K562 (cell line): ENCODE measurements around the gene FAM107B. TPM values are rescaled to one million over a fixed set of nuclear protein-coding genes. Genes with fewer than 3 reads are reported as not detected.

Experiments
- ATAC-seq: fragments of 200-7000 bp; cut with Tn5 transposase; 3 replicates; pipeline ENCODE4 v1.9.1; 2020; ENCODE audit warnings: moderate library complexity
- BruUV-seq: library from RNA; stranded (reverse); fragments of 400-500 nt; replicated peaks from 2 replicates; lab custom pipeline; 2021; lab: Mats Ljungman, UMichigan
- CTCF ChIA-PET: fragments of 300-600 bp; formaldehyde crosslinking; extraction: SDS; loops from one replicate; lab custom pipeline; 2021; ENCODE audit warnings: low intra/inter-chr PET ratio; lab: Yijun Ruan, JAX
- POLR2A ChIA-PET: fragments of 300-600, 350-650 bp; sonication (Branson Sonifier 250); formaldehyde crosslinking; extraction: SDS; loops from one replicate; lab custom pipeline; 2021; ENCODE audit warnings: antibody characterized with exemption, inconsistent platforms; lab: Yijun Ruan, JAX
- DNase-seq, 4 experiments: peaks; one replicate each; pipeline versions ENCODE4 v3.0.0 to v3.0.0-alpha.2; 2011 to 2018; ENCODE audit warnings: low spot score in 3 of 4, mixed read lengths in 3 of 4; ENCODE audit errors: extremely low read depth in 1 of 4
- FAIRE-seq: peaks from 2 replicates; lab custom pipeline; 2011; peaks lifted over from hg19 to GRCh38; lab: Jason Lieb, UNC
- H2AFZ ChIP-seq: 2 replicates; pipeline ENCODE4 v1.6.0; 2011; ENCODE audit warnings: low read depth, low read length, control low read depth, inconsistent platforms
- H3K27ac ChIP-seq: fragments of 200-600 bp; 3 replicates; pipeline ENCODE4 v1.8.0; 2011; ENCODE audit warnings: low read depth, mild to moderate bottlenecking, control low read depth, inconsistent platforms, low read length, moderate library complexity, mixed read lengths; ENCODE audit errors: extremely low read depth
- H3K27me3 ChIP-seq, 2 experiments: fragments of 300-600 bp in 1 of 2; 2 replicates in 1 of 2; 3 replicates in 1 of 2; pipeline versions ENCODE4 v1.6.0 to v1.8.0; 2011; ENCODE audit warnings: inconsistent platforms in 2 of 2, low read length in 2 of 2, mild to moderate bottlenecking in 1 of 2, mixed read lengths in 1 of 2, moderate library complexity in 1 of 2; ENCODE audit not compliant: control insufficient read depth in 2 of 2, insufficient read depth in 2 of 2
- H3K36me3 ChIP-seq: fragments of 300-600 bp; 3 replicates; pipeline ENCODE4 v1.8.0; 2011; ENCODE audit warnings: mild to moderate bottlenecking, low read length, inconsistent platforms; ENCODE audit not compliant: control insufficient read depth, insufficient read depth
- H3K4me1 ChIP-seq, 2 experiments: fragments of 200-600 bp in 1 of 2; replicated peaks in 1 of 2; 2 replicates in 1 of 2; 3 replicates in 1 of 2; pipeline versions ENCODE4 v1.5.1 to v1.8.0; 2011; ENCODE audit warnings: inconsistent platforms in 2 of 2, low read length in 2 of 2, mild to moderate bottlenecking in 1 of 2, mixed read lengths in 1 of 2, moderate library complexity in 1 of 2; ENCODE audit not compliant: control insufficient read depth in 2 of 2, insufficient read depth in 2 of 2
- H3K4me2 ChIP-seq: 2 replicates; pipeline ENCODE4 v1.6.1; 2011; ENCODE audit warnings: low read length, control low read depth, inconsistent platforms, mixed read lengths; ENCODE audit not compliant: insufficient read depth
- H3K4me3 ChIP-seq: fragments of 200-600 bp; sonication (generic), shearing (Covaris generic); 2 replicates; pipeline ENCODE4 v1.5.1; 2016; ENCODE audit warnings: control low read depth, inconsistent platforms
- H3K79me2 ChIP-seq: fragments of 200-600 bp; 3 replicates; pipeline ENCODE4 v1.8.0; 2011; ENCODE audit warnings: low read length, inconsistent platforms; ENCODE audit not compliant: control insufficient read depth, insufficient read depth
- H3K9ac ChIP-seq, 2 experiments: 2 replicates each; pipeline versions ENCODE4 v1.6.0 to v1.6.1; 2011; ENCODE audit warnings: low read depth in 2 of 2, low read length in 2 of 2, control low read depth in 1 of 2, inconsistent platforms in 1 of 2, mild to moderate bottlenecking in 1 of 2, mixed read lengths in 1 of 2; ENCODE audit not compliant: insufficient read depth in 1 of 2
- H3K9me1 ChIP-seq: one replicate; pipeline ENCODE4 v1.6.0; 2011; ENCODE audit warnings: inconsistent platforms, mild to moderate bottlenecking, low read length, moderate library complexity; ENCODE audit not compliant: control insufficient read depth, insufficient read depth
- H3K9me3 ChIP-seq: replicated peaks from 2 replicates; pipeline ENCODE4 v1.5.1; 2011; ENCODE audit warnings: low read depth, low read length, inconsistent platforms; ENCODE audit not compliant: control insufficient read depth, insufficient read depth
- H4K20me1 ChIP-seq: replicated peaks from 2 replicates; pipeline ENCODE4 v1.6.1; 2011; ENCODE audit warnings: low read length, inconsistent platforms, mixed read lengths; ENCODE audit not compliant: control insufficient read depth, insufficient read depth
- ARID3A ChIP-seq: IDR thresholded peaks from 2 replicates; pipeline ENCODE4 v1.6.1; 2012; ENCODE audit warnings: low read depth, low read length, improper control_type of control experiment, borderline replicate concordance
- E2F5 ChIP-seq: sonication (generic); formaldehyde crosslinking; IDR thresholded peaks from 2 replicates; pipeline ENCODE4 v1.8.0; 2022; ENCODE audit warnings: mild to moderate bottlenecking, missing genetic modification reagents
- FIP1L1 ChIP-seq: fragments of 200-400 bp; formaldehyde crosslinking; IDR thresholded peaks from 2 replicates; pipeline ENCODE4 v1.6.1; 2018; ENCODE audit warnings: mild to moderate bottlenecking, low read depth, low read length; ENCODE audit not compliant: poor library complexity, severe bottlenecking
- HLTF ChIP-seq: fragments of 450-650 bp; IDR thresholded peaks from 2 replicates; pipeline ENCODE4 v1.6.1; 2016
- HNRNPL ChIP-seq: fragments of 200-400 bp; formaldehyde crosslinking; IDR thresholded peaks from 2 replicates; pipeline ENCODE4 v1.6.1; 2017; ENCODE audit warnings: low read depth, mild to moderate bottlenecking, low read length
- NELFE ChIP-seq: IDR thresholded peaks from 2 replicates; pipeline ENCODE4 v1.6.1; 2011; ENCODE audit warnings: mild to moderate bottlenecking; ENCODE audit not compliant: insufficient read depth, insufficient read length
- NFIC ChIP-seq: fragments of 450-650 bp; IDR thresholded peaks from 2 replicates; pipeline ENCODE4 v1.6.1; 2017; ENCODE audit warnings: mild to moderate bottlenecking, inconsistent platforms
- POU5F1 ChIP-seq: fragments of 150-350 bp; IDR thresholded peaks from 2 replicates; pipeline ENCODE4 v1.6.1; 2014; ENCODE audit warnings: borderline replicate concordance, low read length, low read depth, mild to moderate bottlenecking; ENCODE audit not compliant: partially characterized antibody
- SREBF2 ChIP-seq: sonication (generic); formaldehyde crosslinking; IDR thresholded peaks from 2 replicates; pipeline ENCODE4 v1.4.0; 2020; ENCODE audit warnings: mild to moderate bottlenecking, missing genetic modification reagents
- SRSF9 ChIP-seq: fragments of 200-400 bp; formaldehyde crosslinking; IDR thresholded peaks from 2 replicates; pipeline ENCODE4 v1.6.1; 2017; ENCODE audit warnings: low read depth, low read length, borderline replicate concordance
- ZNF280B ChIP-seq: fragments of 250-450 bp; sonication (Bioruptor Pico); IDR thresholded peaks from 2 replicates; pipeline ENCODE4 v1.5.1; 2021; ENCODE audit warnings: mild to moderate bottlenecking
- ZNF384 ChIP-seq: IDR thresholded peaks from 2 replicates; pipeline ENCODE4 v1.6.1; 2012; ENCODE audit warnings: low read depth, low read length, improper control_type of control experiment
- ZNF766 ChIP-seq: fragments of 200-800 bp; sonication (Bioruptor generic); conservative IDR thresholded peaks from 2 replicates; pipeline ENCODE4 v1.6.1; 2016; ENCODE audit warnings: missing genetic modification characterization, missing compliant biosample characterization
- WGBS: fragments of 100-300 bp; shearing (Covaris generic); methylation state at CpG from one replicate; pipeline ENCODE4 v1.1.6; 2016; ENCODE audit warnings: low coverage, mixed read lengths; ENCODE audit not compliant: insufficient coverage; ENCODE audit errors: missing lambda C conversion rate; 5-methylcytosine and 5-hydroxymethylcytosine counted together
- in situ Hi-C: fragments of 300-500 bp; cut with MboI; formaldehyde crosslinking; loops from 4 replicates; pipeline ENCODE4 v1.15.0; 2018; ENCODE audit warnings: inconsistent platforms, mixed read lengths
- intact Hi-C: fragments of 100-400 bp; cut with micrococcal nuclease; formaldehyde crosslinking; loops from 2 replicates; pipeline ENCODE4 v1.14.2; 2022
- polyA plus RNA-seq, 8 experiments: library from polyadenylated mRNA; depleted of rRNA in 4 of 8; stranded (reverse) in 5 of 8; unstranded in 3 of 8; fragments of >200 nt; fragmentation: Nextera tagmentation in 2 of 8; fragmentation: Illumina TruSeq in 1 of 8; extraction: Ambion mirVana in 2 of 8; extraction: Trizol in 1 of 8; gene quantifications; 2 replicates each; pipeline versions ENCODE4 v1.2.1 to v1.2.3, GENCODE V29; 2011 to 2014; ENCODE audit warnings: inconsistent platforms in 1 of 8, missing spikeins in 1 of 8
- total RNA-seq, 7 experiments: library from RNA; depleted of rRNA in 6 of 7; stranded (reverse); fragments of >200 nt in 6 of 7; fragmentation: Illumina TruSeq in 2 of 7; extraction: Trizol in 2 of 7; gene quantifications; 2 replicates each; pipeline versions ENCODE4 v1.2.1 to v1.2.3, GENCODE V29; 2011 to 2021; ENCODE audit warnings: low replicate concordance in 1 of 7

The FAM107B gene
- total and polyA plus RNA-seq, 9 of the 15 experiments (the other 6 are each of a cell fraction or from before 2014, with no cell fraction given), result 0.40 to 2.8 (median 1.4) TPM

- intact Hi-C loops, result no loop called here
- no peaks in the 10 kb centered on the region for H3K79me2 ChIP-seq
- H3K9ac ChIP-seq, result no peak overlapping the region
These were observed 254.9 kb downstream of the FAM107B start for GRCh38 chr10:14519785-14520184.

GRCh38 chr10:14518149-14518548, 256.5 kb downstream of the FAM107B start:
- 0% methylated on average over 3 of the region's 3 CpGs for WGBS

More at GRCh38 chr10:14519785-14520184, 254.9 kb downstream of the FAM107B start:
- Histone ChIP-seq H4K20me1 (no peaks in the 10 kb centered on the region), H3K27ac (no peak overlapping the region), H3K9me1 (no peaks in the 10 kb centered on the region), H3K4me1 (no peaks in the 10 kb centered on the region), H3K9me3 (no peaks in the 10 kb centered on the region), H3K27me3 (peaks cover 13 to 29% of the 10 kb centered on the region in 2 experiments), H3K4me3 (no peak overlapping the region), H3K4me2 (no peak overlapping the region), H3K36me3 (no peaks in the 10 kb centered on the region), H2AFZ (no peak overlapping the region)
- in situ Hi-C loops, result no loop called here
- 3% methylated on average over 7 of the region's 7 CpGs for WGBS
- no peak for FAIRE-seq
- TF ChIP-seq HNRNPL (no peak), ZNF766 (CRISPR knock-in tag) (no peak), NFIC (no peak), SRSF9 (no peak), ZNF384 (no peak), SREBF2 (CRISPR knock-in tag) (no peak)
- no peak for DNase-seq
- CTCF ChIA-PET, result no interaction called here
- POLR2A ChIA-PET, result no interaction called here
- no peak for ATAC-seq
- BruUV-seq, result no TSS peak

More at GRCh38 chr10:14518149-14518548, 256.5 kb downstream of the FAM107B start:
- peak; percentile 19 for FAIRE-seq
- TF ChIP-seq NELFE (no peak), E2F5 (no peak), FIP1L1 (no peak), HLTF (no peak), POU5F1 (no peak), ARID3A (no peak), ZNF280B (no peak)
- Histone ChIP-seq H3K9me3 (no peaks in the 10 kb centered on the region), H3K79me2 (no peaks in the 10 kb centered on the region), H3K27ac (no peak overlapping the region), H3K9me1 (no peaks in the 10 kb centered on the region), H3K36me3 (no peaks in the 10 kb centered on the region), H3K4me1 (no peaks in the 10 kb centered on the region), H4K20me1 (no peaks in the 10 kb centered on the region), H3K9ac (no peak overlapping the region), H3K4me2 (no peak overlapping the region), H2AFZ (no peak overlapping the region), H3K4me3 (no peak overlapping the region), H3K27me3 (peaks cover 11 to 19% of the 10 kb centered on the region in 2 experiments)
- ATAC-seq, result no peak
- in situ Hi-C loops, result no loop called here
- BruUV-seq, result no TSS peak
- intact Hi-C loops, result no loop called here
- POLR2A ChIA-PET, result no interaction called here
- DNase-seq, result no peak
- CTCF ChIA-PET, result no interaction called here
